Suppressor macrophage treated with lipopolysaccharide for 1 hour (primary cell): ENCODE results near the gene ATG9B.

Source experiments
- DNase-seq, 3 donors: peaks; one replicate each; pipeline ENCODE4 v3.0.0-alpha.2; 2020 to 2022

The ATG9B gene

DNA sequence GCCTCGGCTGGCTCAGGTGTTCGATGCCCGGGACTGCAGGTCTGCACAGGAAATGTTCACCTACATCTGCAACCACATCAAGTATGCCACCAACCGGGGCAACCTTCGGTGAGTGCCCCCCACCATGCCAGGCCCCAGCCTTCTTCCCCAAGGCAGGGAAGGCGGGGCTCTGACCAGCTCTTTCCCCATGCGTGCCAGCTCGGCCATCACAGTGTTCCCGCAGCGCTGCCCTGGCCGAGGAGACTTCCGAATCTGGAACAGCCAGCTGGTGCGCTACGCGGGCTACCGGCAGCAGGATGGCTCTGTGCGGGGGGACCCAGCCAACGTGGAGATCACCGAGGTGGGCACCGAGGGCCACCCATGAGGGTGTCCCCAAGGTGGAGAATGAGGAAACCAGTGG lies 26.0 kb downstream of the ATG9B start:
- DNase-seq, result no peak

- DNase-seq, result no peak
These were observed 26.5 kb downstream of the ATG9B start for GRCh38 chr7:150997817-150998216.

- peak in 1 of 3 donors; percentile 51 for DNase-seq
These were observed 27.2 kb downstream of the ATG9B start for GRCh38 chr7:150997075-150997511.

DNA sequence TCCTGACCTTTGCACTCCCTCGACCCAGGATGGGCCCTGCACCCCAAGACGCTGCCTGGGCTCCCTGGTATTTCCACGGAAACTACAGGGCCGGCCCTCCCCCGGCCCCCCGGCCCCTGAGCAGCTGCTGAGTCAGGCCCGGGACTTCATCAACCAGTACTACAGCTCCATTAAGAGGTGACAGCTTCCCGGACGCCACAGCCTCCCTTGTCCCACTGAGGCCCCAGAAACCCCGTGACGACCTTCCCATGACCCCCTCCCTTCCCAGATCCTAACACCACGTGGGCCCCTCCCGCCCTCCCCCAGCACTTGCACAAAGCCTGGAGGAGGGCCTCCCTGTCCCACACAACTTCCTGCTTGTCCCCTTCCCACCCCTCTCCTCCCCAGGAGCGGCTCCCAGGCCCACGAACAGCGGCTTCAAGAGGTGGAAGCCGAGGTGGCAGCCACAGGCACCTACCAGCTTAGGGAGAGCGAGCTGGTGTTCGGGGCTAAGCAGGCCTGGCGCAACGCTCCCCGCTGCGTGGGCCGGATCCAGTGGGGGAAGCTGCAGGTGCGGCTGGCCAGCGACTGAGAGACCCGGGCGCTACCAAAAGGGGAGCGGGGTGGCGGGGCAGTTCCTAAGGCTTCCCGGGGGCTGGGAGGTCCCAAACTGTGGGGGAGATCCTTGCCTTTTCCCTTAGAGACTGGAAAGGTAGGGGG lies 27.8 kb downstream of the ATG9B start:
- DNase-seq, result peak; percentile 63 to 81 (median 80)

- no peak for DNase-seq
These were observed 29.3 kb downstream of the ATG9B start for GRCh38 chr7:150994838-150995510.

- DNase-seq, result peak in 2 of 3 donors; percentile 44 to 64
These were observed 30.0 kb downstream of the ATG9B start for GRCh38 chr7:150994141-150994837.

DNA sequence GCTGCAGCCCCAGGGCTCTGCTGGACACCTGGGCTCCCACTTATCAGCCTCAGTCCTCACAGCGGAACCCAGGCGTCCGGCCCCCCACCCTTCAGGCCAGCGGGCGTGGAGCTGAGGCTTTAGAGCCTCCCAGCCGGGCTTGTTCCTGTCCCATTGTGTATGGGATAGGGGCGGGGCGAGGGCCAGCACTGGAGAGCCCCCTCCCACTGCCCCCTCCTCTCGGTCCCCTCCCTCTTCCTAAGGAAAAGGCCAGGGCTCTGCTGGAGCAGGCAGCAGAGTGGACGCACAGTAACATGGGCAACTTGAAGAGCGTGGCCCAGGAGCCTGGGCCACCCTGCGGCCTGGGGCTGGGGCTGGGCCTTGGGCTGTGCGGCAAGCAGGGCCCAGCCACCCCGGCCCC lies 30.8 kb downstream of the ATG9B start:
- DNase-seq, result no peak

DNA sequence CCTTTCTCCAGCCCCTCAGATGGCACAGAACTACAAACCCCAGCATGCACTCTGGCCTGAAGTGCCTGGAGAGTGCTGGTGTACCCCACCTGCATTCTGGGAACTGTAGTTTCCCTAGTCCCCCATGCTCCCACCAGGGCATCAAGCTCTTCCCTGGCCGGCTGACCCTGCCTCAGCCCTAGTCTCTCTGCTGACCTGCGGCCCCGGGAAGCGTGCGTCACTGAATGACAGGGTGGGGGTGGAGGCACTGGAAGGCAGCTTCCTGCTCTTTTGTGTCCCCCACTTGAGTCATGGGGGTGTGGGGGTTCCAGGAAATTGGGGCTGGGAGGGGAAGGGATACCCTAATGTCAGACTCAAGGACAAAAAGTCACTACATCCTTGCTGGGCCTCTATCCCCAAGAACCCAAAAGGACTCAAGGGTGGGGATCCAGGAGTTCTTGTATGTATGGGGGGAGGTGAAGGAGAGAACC lies 31.4 kb downstream of the ATG9B start:
- peak; percentile 29 to 38 (median 35) for DNase-seq

GRCh38 chr7:150992051-150992640 lies 32.1 kb downstream of the ATG9B start:
- peak in 1 of 3 donors; percentile 30 for DNase-seq

DNA sequence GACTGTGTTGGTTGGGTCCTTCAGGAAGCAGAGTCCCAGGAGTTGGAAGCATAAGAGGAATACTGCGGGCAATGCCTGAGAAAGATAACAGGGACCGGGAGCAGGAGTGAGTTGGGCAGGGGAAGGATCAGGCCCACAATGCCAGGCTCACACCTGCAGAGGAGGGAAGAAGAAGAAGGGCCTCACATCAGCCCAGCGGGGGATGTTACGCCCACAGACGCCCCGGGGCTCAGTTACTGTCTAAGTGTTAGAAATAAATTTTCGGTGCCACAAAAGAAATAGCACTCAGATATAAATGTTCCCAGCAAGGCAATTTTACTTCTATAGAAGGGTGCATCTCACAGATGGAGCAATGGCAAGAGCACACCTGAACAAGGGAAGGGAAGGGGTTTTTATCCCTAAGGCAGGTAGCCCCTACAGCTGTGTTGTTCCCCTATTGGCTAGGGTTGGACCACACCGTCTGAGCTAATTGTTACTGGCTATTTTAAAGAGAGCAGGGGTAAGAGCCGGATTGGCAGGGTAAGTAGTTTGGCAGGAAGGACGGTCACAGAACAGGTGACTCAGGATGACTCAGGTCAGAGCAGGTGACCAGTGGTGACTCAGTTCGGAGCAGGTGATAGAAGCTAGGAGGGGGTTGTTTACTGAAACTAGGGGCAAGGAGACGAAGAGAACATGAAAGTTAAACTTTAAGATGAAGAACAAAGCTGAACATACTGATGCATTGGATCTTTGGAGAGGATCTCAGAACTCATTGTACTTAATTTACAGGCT lies 33.7 kb downstream of the ATG9B start, which contains the start of gene NOS3:
NOS3 (plus strand) TSS at position 602 of the 771 bp plus-strand sequence. CDS start 2,787 bp downstream, outside the sequence.
- DNase-seq, result no peak

DNA sequence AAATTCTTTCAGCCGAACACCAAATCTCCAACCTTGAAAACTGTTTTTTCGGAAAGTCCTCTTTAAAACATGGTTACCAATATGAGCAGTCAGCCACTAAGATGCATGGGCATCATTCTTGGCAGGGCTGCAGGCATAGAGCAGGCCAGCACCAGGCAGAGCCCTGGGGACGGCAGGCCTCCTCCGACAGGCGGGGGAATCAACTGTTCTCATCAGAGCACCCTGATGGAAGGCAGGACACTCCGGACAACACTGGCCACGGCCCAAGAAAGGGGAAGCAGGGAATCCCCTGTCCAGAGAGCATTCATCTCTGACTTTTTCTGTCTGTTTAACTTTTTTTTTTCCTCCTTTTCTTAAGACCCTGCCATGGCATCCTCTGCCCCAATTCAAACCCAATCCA lies 34.8 kb downstream of the ATG9B start:
- peak; percentile 59 to 74 (median 67) for DNase-seq

DNA sequence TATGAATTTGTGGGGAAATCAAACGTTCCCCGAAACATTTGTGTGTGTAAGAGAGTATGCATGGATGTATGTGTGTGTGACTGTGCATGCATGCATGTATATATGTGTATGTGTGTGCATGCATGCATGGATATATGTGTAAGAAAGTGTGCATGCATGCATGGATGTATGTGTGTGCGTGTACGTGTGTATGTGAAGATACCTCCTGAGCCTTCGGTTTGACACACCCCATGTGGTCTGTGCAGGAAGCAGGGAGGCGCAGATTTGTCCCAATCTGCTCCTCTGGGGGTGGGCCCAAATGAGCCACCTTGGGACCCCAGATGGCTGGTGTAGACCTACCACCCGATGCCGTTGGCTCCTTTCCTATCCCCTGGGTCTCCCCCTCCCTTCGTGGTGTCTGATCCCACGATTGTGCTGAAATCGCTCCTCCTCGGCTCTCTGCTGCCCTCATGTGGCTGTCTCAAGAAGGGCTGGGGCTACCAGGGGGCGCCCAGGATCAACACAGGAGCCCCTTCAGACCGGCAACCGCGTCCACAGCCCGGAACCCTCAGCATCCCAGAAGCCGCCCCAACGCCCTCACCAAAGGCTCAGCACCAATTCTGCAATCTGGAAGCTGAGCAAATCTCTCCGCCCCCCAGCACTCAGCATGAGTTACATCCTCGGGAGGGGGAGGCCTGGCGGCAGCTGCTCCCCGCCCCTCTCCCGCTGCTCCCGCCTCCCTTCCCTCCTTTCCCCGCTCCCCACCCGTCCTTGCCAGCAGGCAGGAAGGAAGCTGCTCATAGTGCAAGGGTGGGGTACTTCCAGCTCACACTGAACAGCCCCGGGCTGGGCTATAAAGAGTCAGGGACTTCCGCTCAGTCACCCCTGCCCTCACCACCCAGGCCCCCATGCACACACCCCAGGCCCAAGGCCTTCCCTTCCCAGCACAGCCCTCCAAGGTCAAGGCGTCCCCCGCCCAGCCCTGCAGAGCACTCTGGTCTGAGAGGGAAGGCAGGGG lies 35.8 kb downstream of the ATG9B start:
- DNase-seq, result peak; percentile 74 to 89 (median 89)

DNA sequence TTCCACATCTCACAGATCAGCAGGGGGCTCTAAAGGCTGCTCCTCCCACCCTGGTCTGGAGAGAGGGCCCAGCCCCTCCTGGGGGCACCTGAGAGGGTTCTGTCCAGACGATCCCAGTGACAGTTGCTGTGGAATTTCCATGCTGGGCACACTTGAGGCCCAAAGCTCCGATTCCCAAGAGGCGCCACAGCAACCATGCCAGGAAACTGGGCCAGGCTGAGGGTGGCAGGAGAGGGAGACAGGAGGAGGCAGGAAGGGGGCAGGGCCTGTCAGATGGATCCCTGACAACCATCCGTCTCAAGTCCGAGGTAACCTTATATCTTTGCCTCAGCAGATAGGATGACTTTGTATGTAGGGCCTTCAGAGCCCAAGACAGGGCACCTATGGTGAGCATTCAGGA lies 37.7 kb downstream of the ATG9B start:
- DNase-seq, result no peak

GRCh38 chr7:150986099-150986512 lies 38.2 kb downstream of the ATG9B start:
- DNase-seq, result peak; percentile 71 to 82 (median 77)

GRCh38 chr7:150983893-150984368 lies 40.4 kb downstream of the ATG9B start:
- peak; percentile 31 to 61 (median 57) for DNase-seq

- DNase-seq, result no peak
These were observed 41.9 kb downstream of the ATG9B start for GRCh38 chr7:150982351-150982750.

DNA sequence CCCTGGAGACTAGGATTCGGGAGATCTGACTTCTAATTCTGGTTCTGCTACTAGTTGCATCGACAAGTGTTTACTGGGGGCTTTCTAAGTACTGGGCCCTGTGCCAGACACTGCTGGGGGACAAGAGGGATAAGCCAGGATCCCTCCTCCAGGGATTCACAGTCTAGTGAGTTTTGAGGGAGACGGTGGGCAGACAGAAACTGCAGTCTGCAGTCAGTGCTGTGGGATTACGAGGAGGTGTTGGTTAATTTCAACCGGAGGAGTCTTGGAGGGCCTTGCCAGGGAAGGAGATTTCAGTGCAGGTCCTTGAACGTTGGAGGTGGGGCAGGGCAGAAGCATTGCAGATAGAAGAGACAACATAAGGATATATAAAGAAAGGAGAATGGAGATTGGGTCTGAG lies 42.6 kb downstream of the ATG9B start:
- no peak for DNase-seq

DNA sequence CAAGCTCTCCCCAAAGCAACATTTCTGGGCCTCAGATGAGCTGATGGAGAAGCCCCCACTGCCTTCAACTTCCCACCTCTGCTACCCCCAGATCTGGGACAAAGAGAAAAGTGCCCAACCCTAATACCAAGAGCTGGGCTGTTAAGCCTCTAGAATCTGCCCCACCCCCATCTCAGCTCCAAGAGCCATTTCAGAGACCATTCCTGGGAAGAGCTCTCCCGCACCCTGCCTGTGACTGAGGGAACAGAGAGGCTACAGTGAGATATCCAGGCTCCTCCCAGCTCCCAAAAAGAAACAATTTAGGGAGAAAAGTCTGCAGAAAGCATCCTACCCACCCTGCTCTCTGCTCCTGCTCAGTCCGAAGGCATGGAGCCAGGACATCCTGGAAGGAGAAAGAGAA lies 43.6 kb downstream of the ATG9B start:
- DNase-seq, result no peak

DNA sequence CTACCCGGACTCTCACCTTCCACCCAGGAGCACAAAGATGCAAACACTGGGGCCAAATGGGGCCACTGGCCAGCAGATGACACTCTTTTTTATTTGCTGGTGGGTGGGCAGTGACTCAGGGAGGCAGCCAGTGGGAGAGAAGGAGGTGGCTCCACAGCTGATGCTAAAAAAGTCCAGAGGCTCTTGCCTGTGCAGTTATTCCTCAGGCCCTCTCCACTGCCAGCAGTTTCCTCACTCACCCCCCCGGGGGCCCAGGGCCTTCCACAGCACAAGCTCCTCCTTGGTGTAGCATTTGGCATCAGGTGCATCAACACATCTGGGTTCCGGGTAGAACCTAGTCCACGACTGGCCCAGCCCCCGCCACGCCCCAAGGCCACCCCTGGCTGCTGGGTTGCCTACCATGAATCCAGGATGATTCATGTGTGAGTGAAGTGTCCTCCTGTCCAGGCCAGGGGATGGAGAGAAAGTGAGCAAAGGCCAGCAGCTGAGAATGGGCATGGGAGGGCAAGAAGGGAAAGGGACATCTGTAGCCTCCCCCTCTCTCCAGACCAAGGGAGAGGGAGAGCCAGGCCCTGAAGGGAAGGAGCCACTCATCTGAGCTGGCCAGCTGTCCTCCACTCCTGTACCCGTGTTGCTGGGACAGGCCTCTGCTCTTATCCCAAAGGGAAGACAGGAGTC lies 44.4 kb downstream of the ATG9B start:
- DNase-seq, result peak; percentile 50 to 53 (median 52)

DNA sequence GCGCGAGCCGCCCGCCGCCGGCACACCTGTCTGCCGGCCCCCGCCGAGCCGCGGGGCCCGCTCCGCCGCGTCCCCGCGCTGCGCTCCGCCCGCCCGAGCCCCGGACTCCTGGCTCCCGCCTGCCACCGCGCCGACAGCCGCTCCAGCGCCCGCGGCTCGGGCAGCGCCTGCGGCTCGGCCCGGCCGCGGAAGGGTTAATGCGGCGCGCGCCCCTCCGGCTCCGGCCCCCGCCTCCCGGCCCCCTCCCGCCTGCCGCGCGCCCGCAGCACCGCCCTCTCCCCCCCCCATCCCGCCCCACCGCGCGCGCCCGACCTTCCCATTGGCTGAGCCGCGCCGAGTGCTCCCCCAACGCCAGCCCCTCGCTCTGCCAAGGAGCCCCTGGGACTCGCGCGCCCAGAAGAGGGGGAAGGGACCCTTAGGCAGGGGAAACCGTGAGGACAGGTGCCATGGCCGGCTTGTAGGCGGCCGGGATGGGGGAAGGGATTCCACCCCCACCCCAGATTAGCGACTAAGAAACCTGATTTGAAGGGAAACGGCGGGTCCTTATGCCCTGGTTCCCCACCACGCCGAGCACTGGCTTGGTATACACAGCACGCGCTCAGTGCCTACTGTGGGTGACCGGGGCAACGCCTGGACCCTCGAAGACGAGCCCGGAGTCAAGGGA lies 46.0 kb downstream of the ATG9B start, which contains the start of gene KCNH2:
KCNH2 (minus strand) TSS at position 196 of the 664 bp plus-strand sequence. CDS start 408 bp downstream, outside the sequence.
- DNase-seq, result no peak
